RCC 7860 (cell line): ENCODE measurements around the gene SSH2.
A peak's percentile ranks its signal among the peaks of the same experiment; 100 is the strongest.

Source experiments
- DNase-seq: peaks from one replicate; pipeline ENCODE4 v3.0.0-alpha.2; 2015; ENCODE audit warnings: low spot score
- FAIRE-seq: peaks from 2 replicates; lab custom pipeline; 2012; peaks lifted over from hg19 to GRCh38; lab: Jason Lieb, UNC

The SSH2 gene

DNA sequence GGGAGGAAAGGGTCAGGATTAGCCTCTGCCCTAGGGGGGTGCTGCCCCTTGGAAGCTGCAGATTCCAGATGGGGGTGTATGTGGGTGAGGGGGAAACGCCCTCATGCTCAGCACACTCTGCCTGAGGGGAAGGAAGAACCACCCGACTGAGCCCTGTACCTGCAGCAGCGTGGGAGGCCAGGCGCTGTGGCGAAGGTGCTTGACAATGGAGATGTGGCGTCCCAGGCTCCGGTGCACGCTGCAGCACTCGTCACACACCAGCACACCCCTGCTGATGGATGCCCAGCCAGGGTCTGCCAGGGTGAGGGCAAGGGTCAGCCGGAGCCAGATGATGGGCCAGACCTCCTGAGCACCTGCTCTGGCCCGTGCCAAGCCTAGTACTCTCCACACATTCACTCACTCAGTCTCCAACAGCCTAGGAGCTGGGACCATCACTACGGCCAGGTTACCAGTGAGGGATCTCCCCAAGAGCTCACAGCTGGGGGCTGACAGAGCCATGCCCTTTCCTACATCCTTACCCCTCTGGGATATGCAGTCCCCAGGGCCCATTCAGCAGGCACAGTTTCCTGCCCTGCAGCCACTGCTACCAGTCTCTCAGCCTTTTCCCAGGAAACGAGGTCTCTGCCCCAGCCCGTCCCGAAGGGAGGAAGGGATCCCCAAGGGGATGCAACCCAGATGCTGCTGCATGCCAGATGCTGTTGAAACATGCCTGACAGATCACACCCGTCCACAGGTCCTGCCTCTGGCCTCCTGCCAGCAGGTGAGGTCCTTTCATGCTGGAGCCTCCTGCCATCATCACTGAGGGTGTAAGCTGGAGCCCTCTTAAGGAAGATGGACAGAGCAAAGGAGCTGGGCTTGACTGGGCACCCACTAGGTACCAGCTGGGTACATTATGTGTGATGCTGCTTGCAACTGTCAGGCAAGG is 346.4 kb downstream of the SSH2 start:
- DNase-seq (no peak), FAIRE-seq (no peak)

DNA sequence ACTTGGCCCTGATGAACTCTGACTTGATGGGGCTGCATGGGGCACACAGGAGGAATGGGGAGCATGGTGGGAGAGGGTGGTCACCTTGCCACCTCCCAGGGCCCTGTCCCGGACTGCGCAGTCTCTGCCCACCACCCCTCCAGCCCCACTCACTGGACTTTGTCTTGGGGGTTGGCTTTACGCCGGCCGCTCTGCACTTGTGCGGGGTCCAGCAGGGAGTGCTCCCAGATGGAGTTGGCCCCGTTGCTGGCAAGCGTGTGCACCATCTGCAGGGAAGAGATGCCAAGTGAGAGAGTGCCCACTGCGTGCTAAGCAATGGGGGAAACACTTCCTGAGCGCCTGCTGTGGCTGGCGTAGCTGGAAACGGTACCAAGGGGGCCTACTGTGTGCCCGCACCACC is 347.3 kb downstream of the SSH2 start:
- DNase-seq (no peak), FAIRE-seq (no peak)

DNA sequence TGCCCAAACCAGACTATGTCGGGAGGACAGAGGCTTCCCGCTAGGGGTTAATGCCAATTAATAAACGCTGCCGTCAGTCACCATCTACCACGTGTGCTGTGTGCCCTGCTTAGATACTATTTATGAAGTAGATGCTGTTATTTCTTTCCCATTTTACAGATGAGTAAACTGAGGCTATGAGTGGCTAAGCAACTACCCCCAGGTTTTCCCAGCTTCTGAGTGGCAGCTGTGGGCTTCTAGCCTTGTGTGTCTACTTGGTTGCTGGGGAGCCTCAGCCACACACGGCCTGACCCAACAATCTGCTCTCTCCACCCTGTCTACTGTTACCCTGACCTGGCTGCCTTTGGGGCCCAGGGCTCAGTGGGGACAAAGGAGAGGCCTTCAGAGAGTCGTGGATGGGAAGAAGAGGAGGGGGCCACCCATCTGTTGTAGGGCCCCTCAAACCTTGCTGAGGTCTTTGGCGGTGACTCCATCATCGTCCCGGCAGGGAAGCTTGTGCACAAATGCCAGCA is 347.7 kb downstream of the SSH2 start:
- no peak for DNase-seq
- FAIRE-seq, result no peak

DNA sequence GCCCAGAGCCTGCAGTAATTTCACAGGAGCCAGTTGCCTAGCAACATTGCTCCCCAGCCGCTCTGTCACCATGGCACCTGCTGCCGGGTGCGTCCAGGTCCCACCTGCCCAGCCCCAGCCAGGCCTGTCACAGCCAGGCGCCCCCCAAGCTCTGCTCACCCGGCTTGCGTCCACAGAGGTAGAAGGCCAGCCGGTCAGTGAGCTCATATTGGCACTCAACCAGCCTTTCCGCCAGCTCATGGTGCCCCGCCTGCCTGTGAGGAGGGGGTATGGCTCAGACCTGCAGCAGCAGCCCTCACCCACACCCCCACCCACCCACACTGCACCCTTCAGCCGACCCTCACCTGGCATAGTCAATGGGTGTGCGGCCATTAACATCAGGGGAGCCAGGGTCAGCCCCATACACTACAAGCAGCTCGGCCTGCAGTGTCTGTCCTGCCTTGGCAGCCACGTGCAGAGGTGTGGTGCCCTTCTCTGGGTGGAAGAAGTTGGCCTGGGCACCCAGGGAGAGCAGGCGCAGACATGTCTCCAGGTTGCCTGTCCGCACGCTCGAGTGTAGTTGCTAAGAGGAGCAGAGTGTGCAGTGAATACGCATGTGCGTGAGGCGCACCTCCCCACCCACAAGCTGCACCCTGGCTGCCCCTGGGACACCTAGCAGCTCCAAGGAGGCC is 348.3 kb downstream of the SSH2 start:
- FAIRE-seq, result no peak
- DNase-seq, result no peak

DNA sequence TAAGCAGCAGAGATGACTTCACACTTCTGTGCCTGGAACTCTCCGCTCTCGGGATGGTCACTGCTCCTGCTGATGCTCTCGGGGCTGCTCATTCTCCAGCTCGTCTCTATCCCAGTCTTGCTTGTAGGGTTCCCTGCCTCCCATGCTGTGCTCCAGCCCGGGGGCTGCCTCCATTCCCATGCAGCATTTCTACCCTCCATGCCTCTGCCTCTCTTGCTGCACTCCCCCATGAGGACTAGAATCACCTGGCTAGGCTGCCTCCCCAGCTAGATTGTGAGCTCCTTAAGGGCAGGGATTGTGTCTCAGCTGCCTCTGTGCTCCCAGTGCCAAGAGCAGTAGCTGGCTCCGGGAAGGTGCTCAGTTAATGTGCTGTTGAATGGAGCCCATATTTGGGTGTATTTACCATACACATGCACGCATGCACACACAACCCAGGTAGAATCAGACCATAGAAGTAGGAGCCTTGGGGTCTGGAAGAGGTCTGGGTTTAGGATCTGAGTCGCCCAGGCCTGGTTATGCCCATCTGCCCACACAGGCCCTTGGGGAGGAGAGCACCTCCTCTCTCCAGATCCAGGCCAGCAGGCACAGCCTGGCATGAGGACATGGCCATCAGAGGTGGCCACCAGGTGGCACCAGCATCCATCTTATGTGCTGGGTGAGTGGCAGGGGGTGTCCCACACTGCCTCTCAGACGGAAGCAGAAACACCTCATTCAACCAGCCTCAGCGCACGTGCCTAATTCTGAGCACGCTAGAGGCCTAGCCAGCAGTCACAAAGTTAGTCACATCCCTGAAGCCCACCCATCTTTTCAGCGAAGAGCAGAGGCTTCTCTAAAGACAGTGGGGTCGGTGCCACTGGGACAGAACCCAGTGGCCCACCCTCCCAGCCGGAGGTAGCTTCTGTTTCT is 349.9 kb downstream of the SSH2 start:
- no peak for FAIRE-seq
- peak; percentile 66 for DNase-seq

DNA sequence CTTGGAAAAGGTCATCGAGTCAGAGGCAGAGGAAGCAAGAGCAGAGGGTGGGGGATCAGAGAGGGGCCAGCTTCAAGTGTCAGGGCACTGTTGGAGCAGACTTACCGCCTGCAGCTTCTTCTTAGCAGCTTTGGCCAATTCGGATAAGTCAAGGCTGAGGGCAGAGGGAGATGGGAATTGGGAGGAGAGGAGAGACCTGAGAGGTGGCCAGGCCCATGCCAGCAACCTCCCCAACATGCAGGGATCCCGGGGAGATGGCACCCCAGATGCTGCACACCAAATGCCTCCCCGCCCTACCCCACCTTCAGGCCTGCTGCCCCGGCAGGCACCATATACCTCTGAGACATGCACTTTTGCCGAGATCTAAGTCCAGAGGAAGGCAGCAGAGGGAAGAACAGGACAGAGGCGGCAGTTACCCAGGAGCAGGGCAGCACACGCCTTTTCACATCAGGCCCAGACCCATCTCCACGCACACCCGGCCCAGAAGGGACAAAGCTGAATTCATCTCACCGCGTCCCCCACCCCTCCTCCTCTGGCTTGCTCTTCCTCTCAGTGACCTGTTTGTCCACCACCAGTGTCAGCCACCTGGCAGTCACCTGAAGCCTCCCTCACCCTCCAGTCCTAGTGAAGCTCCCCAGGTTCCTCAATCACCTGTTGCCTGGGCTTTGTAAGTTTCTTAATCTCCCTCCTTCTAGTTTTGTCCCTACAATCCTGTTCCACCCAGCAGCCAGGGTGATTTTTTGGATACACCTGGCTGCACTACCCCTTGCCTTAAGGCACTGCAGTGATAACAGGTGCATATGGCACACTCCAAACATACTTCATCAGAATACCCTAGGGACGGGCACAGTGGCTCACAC is 351.2 kb downstream of the SSH2 start:
- no peak for FAIRE-seq
- DNase-seq, result no peak

DNA sequence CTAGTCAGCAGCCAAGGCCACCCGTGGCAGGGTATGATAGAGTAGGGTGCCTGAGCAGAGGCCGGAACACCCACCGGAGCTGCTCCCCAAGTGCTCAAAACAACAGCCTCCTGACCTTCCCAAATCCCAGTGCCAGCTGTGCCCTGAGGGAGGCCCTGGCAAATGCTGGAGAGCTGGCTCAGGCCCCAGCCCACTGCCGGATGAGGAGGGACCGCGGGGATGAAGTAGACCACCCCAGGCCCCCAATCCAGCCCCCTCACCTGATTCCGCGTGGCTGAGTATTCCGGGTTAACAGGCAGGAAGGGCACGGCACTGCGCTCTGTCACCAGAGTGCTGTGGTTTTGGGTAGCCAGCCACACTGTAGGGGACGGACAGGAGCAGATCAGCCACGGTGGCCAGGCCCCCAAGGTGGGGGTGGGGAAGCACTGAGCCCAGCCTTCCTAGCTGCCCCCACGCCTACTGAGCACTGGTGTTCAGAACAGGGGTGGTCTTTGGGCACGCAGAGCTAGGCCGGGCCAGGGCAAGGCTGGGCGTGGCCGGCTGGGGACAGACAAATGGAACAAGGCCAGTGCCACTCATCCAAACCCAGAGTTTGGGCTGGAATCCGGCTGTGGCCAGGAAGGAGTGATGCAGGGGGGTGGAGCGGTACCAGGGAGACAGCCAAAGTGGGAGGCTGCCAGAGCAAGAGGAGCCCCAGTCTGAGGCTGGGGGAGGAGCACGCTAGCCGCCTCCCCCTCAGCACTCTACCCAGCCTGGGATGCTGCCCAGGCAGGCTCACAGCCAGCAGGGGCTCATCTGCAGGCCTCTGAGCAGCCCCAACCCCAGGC is 352.4 kb downstream of the SSH2 start:
- DNase-seq, result no peak
- no peak for FAIRE-seq

DNA sequence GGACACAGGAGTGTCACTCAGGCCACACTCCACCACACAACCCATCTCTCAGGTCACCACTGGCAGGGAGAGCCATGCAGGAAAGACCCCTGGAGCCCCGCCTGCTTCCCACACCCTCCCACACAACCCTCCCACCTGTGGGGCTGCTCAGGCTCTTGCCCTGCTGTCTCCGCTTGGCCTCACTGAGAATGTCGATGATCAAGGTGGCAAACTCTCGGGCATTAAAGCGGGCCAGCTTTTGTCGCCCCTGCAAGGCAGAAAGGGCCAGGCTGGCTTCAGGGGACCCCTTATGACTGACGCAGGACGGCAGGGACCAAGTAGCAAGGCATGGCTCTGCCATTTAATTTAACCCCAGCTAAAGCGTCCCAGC is 353.0 kb downstream of the SSH2 start:
- DNase-seq, result no peak
- no peak for FAIRE-seq

DNA sequence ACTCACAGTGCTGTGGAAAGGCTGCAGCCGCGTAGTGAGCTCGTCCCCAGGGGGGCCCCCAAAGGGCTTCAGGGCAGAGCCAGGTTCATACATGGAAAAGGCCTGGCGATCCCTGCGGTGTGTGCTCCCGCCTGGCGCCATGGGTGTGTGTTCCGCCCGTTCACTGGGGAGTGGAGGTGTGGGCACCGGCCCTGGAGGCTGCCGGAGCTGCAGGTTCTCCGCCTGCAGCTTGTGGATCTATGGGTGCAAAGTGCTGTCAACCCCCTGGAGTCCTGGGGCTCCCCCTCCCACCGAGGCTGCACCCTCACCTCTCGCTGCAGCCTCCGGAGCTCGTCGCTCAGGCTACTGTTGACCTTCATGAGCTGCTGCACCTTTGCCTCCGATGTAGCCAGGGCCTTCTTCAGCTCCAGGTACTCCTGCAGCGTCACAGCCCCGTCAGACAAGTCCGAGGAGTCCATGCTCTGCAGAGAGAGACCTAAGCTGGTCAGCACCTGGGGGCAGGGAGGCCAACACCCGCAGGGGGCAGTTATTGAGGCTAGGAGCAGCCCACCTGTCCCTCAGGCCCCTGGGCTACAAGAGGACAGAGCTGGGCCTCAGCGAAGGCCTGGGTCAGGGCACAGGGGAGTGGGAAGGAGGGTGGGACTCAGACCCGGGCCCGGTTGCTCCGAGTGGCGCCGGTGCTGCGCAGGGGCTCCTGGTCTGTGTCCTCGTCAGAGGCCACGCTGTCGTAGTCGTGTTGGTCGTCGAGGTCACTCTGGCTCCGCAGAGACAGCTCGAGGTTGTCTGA is 353.6 kb downstream of the SSH2 start:
- FAIRE-seq (no peak), DNase-seq (no peak)
